ENCODE measurements around the gene OR52A1.

GRCh38 chr11:5118893-5119292 lies 35.7 kb downstream of the OR52A1 start:
- TF ChIP-seq POLR2AphosphoS5 (IDR thresholded peaks at IDR 0.05; ENCODE audit: borderline replicate concordance, low read depth, low read length) (no peak), EZH2 (IDR thresholded peaks at IDR 0.05) (no peak), FOXP2 (optimal IDR thresholded peaks at IDR 0.05; ENCODE audit: control extremely low read depth, extremely low read length, insufficient read depth) (no peak)

All from SK-N-MC (cell line).